NT2/D1 (cell line): ENCODE measurements around the gene GLTPD2.
A peak's percentile ranks its signal among the peaks of the same experiment; 100 is the strongest.

ENCODE experiments used
- DNase-seq: peaks from one replicate; pipeline ENCODE4 v3.0.0-alpha.2; 2011; ENCODE audit warnings: low read depth, low spot score
- H3K27me3 ChIP-seq: 2 replicates; pipeline ENCODE4 v1.6.0; 2011; ENCODE audit warnings: mild to moderate bottlenecking; ENCODE audit not compliant: insufficient read length, insufficient read depth
- H3K36me3 ChIP-seq: 2 replicates; pipeline ENCODE4 v1.6.1; 2011; ENCODE audit warnings: mild to moderate bottlenecking, low read length, mixed read lengths; ENCODE audit not compliant: insufficient read depth, insufficient read length
- H3K4me1 ChIP-seq: 2 replicates; pipeline ENCODE4 v1.5.1; 2011; ENCODE audit not compliant: insufficient read depth, insufficient read length
- H3K4me3 ChIP-seq: 2 replicates; pipeline ENCODE4 v1.5.1; 2011; ENCODE audit warnings: low read depth; ENCODE audit not compliant: insufficient read length
- H3K9ac ChIP-seq: 2 replicates; pipeline ENCODE4 v1.6.0; 2011; ENCODE audit warnings: low read depth; ENCODE audit not compliant: insufficient read length
- H3K9me3 ChIP-seq: 2 replicates; pipeline ENCODE4 v1.5.1; 2011; ENCODE audit warnings: mild to moderate bottlenecking, low read length; ENCODE audit not compliant: insufficient read depth
- SUZ12 ChIP-seq: IDR thresholded peaks from 2 replicates; pipeline ENCODE4 v1.6.1; 2011; ENCODE audit not compliant: insufficient read length, insufficient read depth; ENCODE audit errors: extremely low read depth
- YY1 ChIP-seq: IDR thresholded peaks from 2 replicates; pipeline ENCODE4 v1.6.1; 2011; ENCODE audit not compliant: insufficient read length, insufficient read depth
- ZNF274 ChIP-seq: IDR thresholded peaks from 2 replicates; pipeline ENCODE4 v1.6.1; 2011; ENCODE audit warnings: mild to moderate bottlenecking, low read depth, low read length

GLTPD2 gene

GRCh38 chr17:4788807-4789700 lies at the start of gene GLTPD2:
Gene GLTPD2, plus strand, starts transcription at chr17:4788964. Its CDS starts 48 bp downstream, at chr17:4789012.
- Histone ChIP-seq H3K27me3 (peaks cover 37% of the 10 kb centered on the region), H3K4me1 (peaks cover 6% of the 10 kb centered on the region), H3K9ac (peak within 1 kb of the TSS; percentile 85), H3K36me3 (no peaks in the 10 kb centered on the region), H3K4me3 (peak within 1 kb of the TSS; percentile 75), H3K9me3 (no peaks in the 10 kb centered on the region)
- DNase-seq: no peak
- TF ChIP-seq ZNF274 (no peak), SUZ12 (no peak), YY1 (no peak)

- DNase-seq: no peak
- Histone ChIP-seq H3K4me3 (peak within 1 kb of the TSS; percentile 60), H3K4me1 (peaks cover 3% of the 10 kb centered on the region), H3K9ac (peak within 1 kb of the TSS; percentile 61), H3K27me3 (peaks cover 60% of the 10 kb centered on the region), H3K9me3 (no peaks in the 10 kb centered on the region), H3K36me3 (no peaks in the 10 kb centered on the region)
- TF ChIP-seq SUZ12 (peak; percentile 87), YY1 (no peak)
Observed at GRCh38 chr17:4739122-4740024, 49.4 kb upstream of the GLTPD2 start, which contains the start of the genes CXCL16 and ZMYND15. Gene CXCL16, minus strand, starts transcription at chr17:4739928. Its CDS starts 589 bp downstream, at chr17:4739339. Gene ZMYND15, plus strand, starts transcription at chr17:4739833. Its CDS starts 716 bp downstream, at chr17:4740549.

GRCh38 chr17:4740025-4740351 lies 48.8 kb upstream of the GLTPD2 start:
- TF ChIP-seq ZNF274 (no peak), YY1 (no peak), SUZ12 (no peak)
- Histone ChIP-seq H3K27me3 (peaks cover 66% of the 10 kb centered on the region), H3K4me3 (peak overlapping the region; percentile 60), H3K4me1 (peaks cover 3% of the 10 kb centered on the region), H3K9me3 (no peaks in the 10 kb centered on the region), H3K36me3 (no peaks in the 10 kb centered on the region), H3K9ac (peak overlapping the region; percentile 10)
- DNase-seq: no peak

- peaks cover 3% of the 10 kb centered on the region for H3K4me1 ChIP-seq
- TF ChIP-seq YY1: no peak
- TF ChIP-seq ZNF274: no peak
- TF ChIP-seq SUZ12: no peak
- no peak overlapping the region for H3K4me3 ChIP-seq
- peaks cover 66% of the 10 kb centered on the region for H3K27me3 ChIP-seq
- DNase-seq: no peak
- no peak overlapping the region for H3K9ac ChIP-seq
- no peaks in the 10 kb centered on the region for H3K9me3 ChIP-seq
- no peaks in the 10 kb centered on the region for H3K36me3 ChIP-seq
Observed at GRCh38 chr17:4740584-4740983, 48.2 kb upstream of the GLTPD2 start.

GRCh38 chr17:4741544-4741943 lies 47.2 kb upstream of the GLTPD2 start:
- DNase-seq: no peak
- H3K27me3 ChIP-seq: peaks cover 64% of the 10 kb centered on the region
- no peaks in the 10 kb centered on the region for H3K9me3 ChIP-seq
- TF ChIP-seq ZNF274: no peak
- no peak for TF ChIP-seq SUZ12
- TF ChIP-seq YY1: no peak
- peaks cover 3% of the 10 kb centered on the region for H3K4me1 ChIP-seq
- no peaks in the 10 kb centered on the region for H3K36me3 ChIP-seq
- no peak overlapping the region for H3K9ac ChIP-seq
- no peak overlapping the region for H3K4me3 ChIP-seq

GRCh38 chr17:4742133-4742532 lies 46.6 kb upstream of the GLTPD2 start:
- no peak for TF ChIP-seq SUZ12
- no peak for TF ChIP-seq YY1
- TF ChIP-seq ZNF274: no peak
- Histone ChIP-seq H3K4me1 (peaks cover 3% of the 10 kb centered on the region), H3K9ac (no peak overlapping the region), H3K9me3 (no peaks in the 10 kb centered on the region), H3K36me3 (no peaks in the 10 kb centered on the region), H3K4me3 (no peak overlapping the region), H3K27me3 (peaks cover 64% of the 10 kb centered on the region)
- DNase-seq: no peak
